Suprapubic skin (tissue), 4 donors: ENCODE data around the gene PPIL3. TPM values are rescaled to one million over a fixed set of nuclear protein-coding genes. Genes with fewer than 3 reads are reported as not detected.

Source experiments
- DNase-seq, 2 donors: peaks; one replicate each; pipeline ENCODE4 v3.0.0-alpha.2; 2019; ENCODE audit warnings: low spot score in 2 of 2
- H3K27ac ChIP-seq: fragments of 200-600 bp; sonication (generic); one replicate; pipeline ENCODE4 v1.5.1; 2019
- H3K27me3 ChIP-seq: fragments of 200-600 bp; sonication (generic); one replicate; pipeline ENCODE4 v1.5.1; 2019
- H3K36me3 ChIP-seq: fragments of 200-600 bp; sonication (generic); one replicate; pipeline ENCODE4 v1.5.1; 2019
- H3K4me1 ChIP-seq: fragments of 200-600 bp; sonication (generic); one replicate; pipeline ENCODE4 v1.5.1; 2019
- H3K4me3 ChIP-seq: fragments of 200-600 bp; sonication (generic); one replicate; pipeline ENCODE4 v1.5.1; 2019; ENCODE audit warnings: mild to moderate bottlenecking
- H3K9me3 ChIP-seq: fragments of 200-600 bp; sonication (generic); one replicate; pipeline ENCODE4 v1.5.1; 2019
- EP300 ChIP-seq: sonication (generic); formaldehyde crosslinking; IDR thresholded peaks from one replicate; pipeline ENCODE4 v1.6.1; 2017; ENCODE audit warnings: antibody characterized with exemption
- POLR2A ChIP-seq, 2 donors: fragments of 450-650 bp; IDR thresholded peaks; one replicate each; pipeline ENCODE4 v1.6.1; 2017; ENCODE audit warnings: antibody characterized with exemption in 2 of 2, mild to moderate bottlenecking in 2 of 2, moderate library complexity in 2 of 2
- POLR2AphosphoS5 ChIP-seq, 3 donors: sonication (generic); formaldehyde crosslinking; IDR thresholded peaks; one replicate each; pipeline ENCODE4 v1.6.1; 2017; ENCODE audit warnings: antibody characterized with exemption in 3 of 3
- WGBS: methylation state at CpG from one replicate; pipeline ENCODE4 v1.1.5; 2018; 5-methylcytosine and 5-hydroxymethylcytosine counted together
- total RNA-seq, 4 donors: library from RNA; depleted of rRNA; stranded (reverse); fragments of >200 nt; gene quantifications; one replicate each; pipeline ENCODE4 v1.1.0, GENCODE V29; 2016
- TF ChIP-seq, protein P1 (sequence below), 2 donors: fragments of 200-600 bp in 1 of 2; fragments of 450-650 bp in 1 of 2; sonication (generic) in 1 of 2; IDR thresholded peaks; one replicate each; pipeline ENCODE4 v1.5.1; 2016 to 2019; ENCODE audit warnings: antibody characterized with exemption in 2 of 2, mild to moderate bottlenecking in 1 of 2, moderate library complexity in 1 of 2

Gene PPIL3
- total RNA-seq, 4 donors from 2014 or later = 17.4 to 75.8 (median 22.5) TPM

DNA sequence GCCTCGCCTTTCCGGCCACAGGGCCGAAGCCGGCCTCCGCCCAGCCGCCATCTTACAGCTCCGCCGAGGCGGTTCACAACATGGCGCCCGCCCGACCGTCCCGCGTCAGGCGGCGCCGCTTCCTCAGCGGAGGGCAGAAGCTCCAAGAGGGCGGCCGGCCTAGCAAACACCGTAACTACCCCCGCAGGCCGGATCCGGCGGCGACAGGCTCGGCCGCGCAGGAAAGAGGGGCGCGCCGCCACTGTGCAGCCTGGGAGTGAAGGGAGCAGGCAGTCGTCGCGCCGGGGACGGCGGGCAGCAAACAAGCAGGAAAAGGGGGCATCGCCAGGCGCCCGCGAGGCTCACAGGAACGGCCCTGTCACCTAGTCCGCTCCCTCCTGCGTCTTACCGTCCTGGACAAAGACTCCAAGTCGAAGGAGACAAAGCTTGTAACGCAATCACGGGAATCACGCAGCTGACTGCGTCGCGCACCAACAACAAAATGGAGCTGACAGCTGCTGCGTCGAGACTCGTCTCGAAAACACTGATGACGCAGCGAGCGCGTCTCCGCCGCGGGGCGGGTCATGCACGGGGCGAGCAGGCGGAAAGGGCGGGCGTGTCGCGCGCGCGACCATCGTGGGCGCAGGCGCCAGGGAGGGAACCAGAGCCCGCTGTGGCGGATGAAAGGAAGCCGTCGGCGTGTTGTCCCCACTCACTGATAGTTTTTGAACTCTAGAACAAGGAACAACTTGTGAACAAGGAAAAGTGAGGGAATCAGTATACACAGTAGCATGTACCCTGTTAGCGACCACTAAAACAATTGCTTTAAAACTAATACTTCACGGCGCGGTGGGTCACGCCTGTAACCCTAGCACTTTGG lies 24.5 kb downstream of the PPIL3 start, which contains the start of gene CLK1:
Gene CLK1, minus strand, starts transcription at position 483 of the 859 bp plus-strand sequence. CDS start 2,796 bp downstream, outside the sequence.
- TF ChIP-seq POLR2A (IDR thresholded peaks at IDR 0.05) (peak; percentile 97 to 100), POLR2AphosphoS5 (IDR thresholded peaks at IDR 0.05) (peak; percentile 99 to 100 (median 100)), EP300 (no peak)
- H3K4me3 ChIP-seq = peak within 1 kb of the TSS; percentile 94
- H3K9me3 ChIP-seq = no peaks in the 10 kb centered on the region
- no peaks in the 10 kb centered on the region for H3K27me3 ChIP-seq
- H3K27ac ChIP-seq = peak within 1 kb of the TSS; percentile 100
- peaks cover 39% of the 10 kb centered on the region for H3K4me1 ChIP-seq
- peak; percentile 97 to 98 for DNase-seq
- WGBS = 1% methylated on average over 84 of the region's 89 CpGs
- H3K36me3 ChIP-seq = peaks cover 7% of the 10 kb centered on the region

DNA sequence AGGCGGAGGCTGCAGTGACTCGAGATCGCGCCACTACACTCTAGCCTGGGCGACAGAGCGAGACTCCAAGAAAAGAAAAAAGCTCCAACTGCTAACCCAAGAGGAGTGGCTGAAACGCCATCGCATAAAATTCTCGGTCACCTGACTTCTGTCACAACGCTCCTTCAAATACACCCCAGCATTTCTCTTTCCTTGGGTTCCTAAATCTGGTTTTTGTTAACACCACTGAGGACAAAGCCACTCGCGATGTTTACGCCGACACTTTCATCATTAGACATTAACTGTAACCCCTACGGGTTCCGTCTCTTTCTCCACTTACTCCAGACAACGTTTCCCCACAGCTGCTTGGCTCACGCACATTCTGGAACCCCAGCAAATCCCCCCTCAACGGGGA lies 25.1 kb downstream of the PPIL3 start:
- DNase-seq = no peak
- 0% methylated on average over 19 of the region's 19 CpGs for WGBS
- Histone ChIP-seq H3K36me3 (peaks cover 13% of the 10 kb centered on the region), H3K4me1 (peaks cover 45% of the 10 kb centered on the region), H3K9me3 (no peaks in the 10 kb centered on the region), H3K27ac (peak overlapping the region; percentile 100), H3K4me3 (peak overlapping the region; percentile 94), H3K27me3 (no peaks in the 10 kb centered on the region)
- TF ChIP-seq POLR2AphosphoS5 (IDR thresholded peaks at IDR 0.05) (no peak), EP300 (no peak), POLR2A (IDR thresholded peaks at IDR 0.05) (no peak)
- TF ChIP-seq, protein P1, sequence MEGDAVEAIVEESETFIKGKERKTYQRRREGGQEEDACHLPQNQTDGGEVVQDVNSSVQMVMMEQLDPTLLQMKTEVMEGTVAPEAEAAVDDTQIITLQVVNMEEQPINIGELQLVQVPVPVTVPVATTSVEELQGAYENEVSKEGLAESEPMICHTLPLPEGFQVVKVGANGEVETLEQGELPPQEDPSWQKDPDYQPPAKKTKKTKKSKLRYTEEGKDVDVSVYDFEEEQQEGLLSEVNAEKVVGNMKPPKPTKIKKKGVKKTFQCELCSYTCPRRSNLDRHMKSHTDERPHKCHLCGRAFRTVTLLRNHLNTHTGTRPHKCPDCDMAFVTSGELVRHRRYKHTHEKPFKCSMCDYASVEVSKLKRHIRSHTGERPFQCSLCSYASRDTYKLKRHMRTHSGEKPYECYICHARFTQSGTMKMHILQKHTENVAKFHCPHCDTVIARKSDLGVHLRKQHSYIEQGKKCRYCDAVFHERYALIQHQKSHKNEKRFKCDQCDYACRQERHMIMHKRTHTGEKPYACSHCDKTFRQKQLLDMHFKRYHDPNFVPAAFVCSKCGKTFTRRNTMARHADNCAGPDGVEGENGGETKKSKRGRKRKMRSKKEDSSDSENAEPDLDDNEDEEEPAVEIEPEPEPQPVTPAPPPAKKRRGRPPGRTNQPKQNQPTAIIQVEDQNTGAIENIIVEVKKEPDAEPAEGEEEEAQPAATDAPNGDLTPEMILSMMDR (IDR thresholded peaks at IDR 0.05) = no peak

DNA sequence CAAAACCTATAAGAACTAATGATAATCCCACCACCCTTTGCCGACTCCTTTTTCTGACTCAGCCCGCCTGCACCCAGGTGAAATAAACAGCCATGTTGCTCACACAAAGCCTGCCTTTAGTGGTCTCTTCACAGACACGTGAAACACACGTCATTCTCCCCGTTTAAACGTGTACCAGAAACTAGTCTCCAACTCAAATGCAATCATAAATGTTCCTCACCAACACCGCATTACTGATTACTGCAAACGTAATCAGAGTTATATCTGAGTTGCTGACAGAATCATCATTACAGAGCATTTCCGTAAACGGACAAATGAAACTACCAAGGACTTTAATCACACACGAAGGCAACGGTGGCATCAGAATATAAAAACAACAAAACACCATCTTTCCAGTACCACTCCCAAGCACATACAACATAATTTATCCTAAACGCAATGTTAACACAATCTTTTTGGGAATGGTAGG lies 26.3 kb downstream of the PPIL3 start:
- peak in 1 of 2 donors; percentile 38 for TF ChIP-seq POLR2A (IDR thresholded peaks at IDR 0.05)
- TF ChIP-seq, protein P1 (IDR thresholded peaks at IDR 0.05) = no peak
- no peak for TF ChIP-seq EP300
- peak in 2 of 3 donors; percentile 8 to 22 for TF ChIP-seq POLR2AphosphoS5 (IDR thresholded peaks at IDR 0.05)
- DNase-seq = no peak
- peaks cover 25% of the 10 kb centered on the region for H3K36me3 ChIP-seq
- WGBS = under 1% methylated on average over 13 of the region's 13 CpGs
- H3K27me3 ChIP-seq = no peaks in the 10 kb centered on the region
- peak overlapping the region; percentile 94 for H3K4me3 ChIP-seq
- H3K4me1 ChIP-seq = peaks cover 55% of the 10 kb centered on the region
- peak overlapping the region; percentile 100 for H3K27ac ChIP-seq
- no peaks in the 10 kb centered on the region for H3K9me3 ChIP-seq

DNA sequence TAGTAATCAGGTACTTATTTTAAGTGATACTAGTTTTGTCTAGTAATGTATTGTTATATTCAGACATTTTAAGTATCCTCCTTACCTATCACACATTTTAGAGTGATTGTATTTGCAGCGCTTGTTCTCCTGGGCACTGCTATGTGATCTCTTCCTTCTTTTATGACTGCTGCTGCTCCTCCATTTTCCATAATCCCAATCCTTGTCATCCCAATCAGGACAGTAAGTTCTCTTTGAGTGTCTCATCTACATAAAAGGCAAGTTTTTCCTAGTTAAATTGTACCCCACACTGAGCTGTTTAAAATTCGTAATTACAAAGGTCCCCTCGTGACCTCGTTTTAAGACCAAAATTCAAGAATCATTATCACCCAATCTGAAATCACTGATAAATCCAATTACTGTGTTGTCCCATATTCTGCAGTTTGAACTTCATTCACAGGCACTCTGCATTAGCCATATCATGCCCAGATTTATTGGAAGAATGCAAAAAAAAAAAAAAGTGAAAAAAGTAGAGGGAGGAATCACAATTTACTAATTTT lies 27.2 kb downstream of the PPIL3 start:
- TF ChIP-seq, protein P1 (IDR thresholded peaks at IDR 0.05) = no peak
- DNase-seq = no peak
- peaks cover 34% of the 10 kb centered on the region for H3K36me3 ChIP-seq
- H3K9me3 ChIP-seq = no peaks in the 10 kb centered on the region
- peaks cover 56% of the 10 kb centered on the region for H3K4me1 ChIP-seq
- 5% methylated on average over 4 of the region's 4 CpGs for WGBS
- peak overlapping the region; percentile 10 for H3K27ac ChIP-seq
- no peaks in the 10 kb centered on the region for H3K27me3 ChIP-seq
- H3K4me3 ChIP-seq = peak overlapping the region; percentile 94

DNA sequence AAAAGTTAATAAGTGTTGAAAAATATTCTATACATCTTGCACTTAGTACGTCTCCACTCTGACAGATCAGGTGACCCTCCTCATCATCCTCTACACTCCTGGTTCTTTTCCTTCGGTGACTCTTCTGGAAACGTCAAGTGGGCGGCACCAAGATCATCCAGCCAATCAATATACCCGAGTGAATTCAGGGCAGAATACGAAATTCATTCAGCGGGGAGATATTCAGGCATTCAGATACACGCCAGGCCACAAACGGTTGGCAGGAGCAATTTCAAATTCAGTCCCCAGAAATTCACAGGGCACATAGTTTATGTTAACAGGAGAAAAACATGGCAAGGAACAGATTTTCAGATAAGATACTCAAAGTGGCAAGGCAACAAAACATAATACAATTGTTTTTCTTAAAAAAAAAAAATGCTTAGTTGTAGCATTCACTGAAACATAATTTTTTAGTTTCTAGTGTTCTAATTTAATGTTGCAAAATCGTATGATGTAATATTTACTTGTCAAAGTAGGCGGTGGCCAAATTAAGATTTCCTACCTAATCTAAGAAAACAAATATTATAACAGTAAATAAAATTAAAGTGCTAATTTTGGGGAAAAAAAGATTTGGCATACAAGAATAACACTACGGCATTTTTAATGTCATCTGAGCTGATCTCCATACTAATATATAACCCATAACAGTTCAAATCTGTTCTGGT lies 28.6 kb downstream of the PPIL3 start:
- 17% methylated on average over 12 of the region's 12 CpGs for WGBS

More for the DNA sequence above, 28.6 kb downstream of the PPIL3 start:
- peaks cover 51% of the 10 kb centered on the region for H3K4me1 ChIP-seq
- peak overlapping the region; percentile 94 for H3K4me3 ChIP-seq
- TF ChIP-seq POLR2A (IDR thresholded peaks at IDR 0.05) (no peak), POLR2AphosphoS5 (IDR thresholded peaks at IDR 0.05) (peak in 1 of 3 donors; percentile 27)
- H3K27ac ChIP-seq = no peak overlapping the region
- no peaks in the 10 kb centered on the region for H3K27me3 ChIP-seq
- no peaks in the 10 kb centered on the region for H3K9me3 ChIP-seq
- DNase-seq = no peak
- peaks cover 49% of the 10 kb centered on the region for H3K36me3 ChIP-seq
